Measurements from ENCODE around the gene FOXN3.
A peak's percentile ranks its signal among the peaks of the same experiment; 100 is the strongest.
"Not testable (repeated sequence)": the region's sequence is repeated elsewhere in the genome, so short reads cannot be mapped to it uniquely, and the experiment has no call there.

FOXN3 gene

DNA sequence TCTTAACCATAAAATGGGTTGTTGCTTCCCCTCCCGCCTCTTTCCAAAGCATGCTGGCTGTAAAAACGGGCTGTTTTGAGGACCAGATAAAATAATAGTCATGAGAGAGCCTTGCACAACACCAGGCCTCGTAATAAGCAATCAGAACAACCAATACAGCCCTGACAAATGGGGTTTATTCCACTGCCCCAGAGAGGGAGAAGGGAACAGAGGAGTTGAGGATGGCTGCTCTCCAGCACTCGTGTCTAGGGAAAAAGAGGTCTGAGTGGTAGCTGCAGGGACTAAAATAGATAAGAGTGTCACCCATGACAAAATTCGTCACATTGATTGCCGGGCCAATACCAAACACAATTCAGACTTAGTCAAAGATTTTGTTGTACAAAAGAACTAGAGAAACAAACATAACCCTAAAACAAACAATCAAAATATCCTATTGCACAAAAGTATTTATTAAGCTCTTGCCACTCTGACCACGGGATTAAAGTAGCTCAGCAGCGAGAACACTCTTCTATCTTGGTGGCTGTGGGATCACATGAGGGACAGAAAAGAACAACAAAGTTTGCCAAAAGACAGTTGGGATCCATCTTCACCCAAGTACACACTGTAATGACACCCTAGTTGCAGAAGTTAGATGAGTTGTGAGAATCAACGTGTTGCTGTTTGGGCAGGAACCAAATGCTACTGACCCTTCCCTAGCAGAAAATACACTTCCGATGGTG, 188.0 kb downstream of the FOXN3 start:
- no peak for DNase-seq (ENCODE audit: low read depth)

DNA sequence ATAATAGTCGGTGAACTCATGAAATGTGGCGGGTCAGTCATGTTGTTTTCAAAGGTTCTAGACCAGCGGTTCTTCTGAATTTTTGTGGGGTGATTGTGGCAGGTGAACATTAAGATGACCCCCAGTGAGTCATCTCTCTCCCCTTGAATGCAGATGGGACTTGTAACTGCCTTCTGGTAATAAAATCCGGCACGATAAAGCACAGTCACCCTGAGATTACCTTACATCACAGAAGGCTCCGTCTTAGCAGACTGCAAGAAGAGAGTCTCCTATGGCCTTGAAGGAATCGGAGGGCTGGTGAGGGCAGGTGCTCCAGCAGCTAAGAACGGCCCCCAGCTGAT, 189.6 kb downstream of the FOXN3 start:
- no peak for DNase-seq (ENCODE audit: low read depth)

GRCh38 chr14:89226801-89227495, 190.1 kb downstream of the FOXN3 start:
- DNase-seq (ENCODE audit: low read depth) = no peak

GRCh38 chr14:89225607-89226006, 191.4 kb downstream of the FOXN3 start:
- no peak for DNase-seq (ENCODE audit: low read depth)

GRCh38 chr14:89221109-89221810, 195.8 kb downstream of the FOXN3 start:
- peak; percentile 71 for DNase-seq (ENCODE audit: low read depth)

GRCh38 chr14:89219051-89219450, 198.0 kb downstream of the FOXN3 start:
- no peak for DNase-seq (ENCODE audit: low read depth)

DNA sequence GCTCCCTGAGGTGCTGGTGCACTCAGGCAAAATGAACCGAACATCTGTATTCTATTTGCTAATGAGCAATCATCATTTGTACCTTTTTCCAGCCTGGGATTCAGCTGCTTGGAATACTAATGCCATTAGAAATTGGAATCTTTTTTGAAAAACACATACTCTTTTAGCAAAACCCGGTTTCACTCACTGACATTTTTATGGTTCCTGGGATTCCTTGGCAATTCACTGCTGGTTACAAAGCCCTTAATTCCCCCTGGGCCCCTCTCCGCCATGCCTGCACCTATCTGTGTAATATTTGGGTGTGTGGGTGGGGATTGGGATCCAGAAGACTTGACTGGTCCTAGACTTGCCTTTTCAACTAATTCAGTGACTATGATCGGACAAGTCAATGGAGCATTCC, 199.1 kb downstream of the FOXN3 start:
- DNase-seq (ENCODE audit: low read depth) = no peak

GRCh38 chr14:89215531-89215930, 201.5 kb downstream of the FOXN3 start:
- no peak for DNase-seq (ENCODE audit: low read depth)

- DNase-seq (ENCODE audit: low read depth) = no peak
Measured at GRCh38 chr14:89215114-89215513, 201.9 kb downstream of the FOXN3 start.

- DNase-seq (ENCODE audit: low read depth) = no peak
Measured at GRCh38 chr14:89214221-89214965, 202.6 kb downstream of the FOXN3 start.

- no peak for DNase-seq (ENCODE audit: low read depth)
Measured at GRCh38 chr14:89212386-89213235, 204.4 kb downstream of the FOXN3 start.

DNA sequence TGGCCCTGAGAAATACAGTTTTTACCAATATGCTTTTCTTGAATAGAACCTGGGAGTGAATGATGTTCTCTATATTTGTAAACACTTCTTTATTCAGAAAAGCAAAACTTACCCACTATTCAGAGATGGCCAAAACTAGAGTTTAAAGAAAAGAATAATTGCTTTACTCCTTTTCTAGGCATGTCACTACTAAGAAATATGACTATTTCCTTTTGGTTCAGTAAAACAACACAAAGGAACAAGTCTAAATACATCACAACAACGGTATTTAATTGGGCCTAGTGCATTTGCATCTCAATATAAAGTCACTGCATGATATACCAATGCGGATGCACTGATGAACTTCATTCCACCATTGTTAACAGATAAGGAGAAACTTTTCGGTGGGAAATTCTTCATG, 207.5 kb downstream of the FOXN3 start:
- no peak for DNase-seq (ENCODE audit: low read depth)

- DNase-seq (ENCODE audit: low read depth) = no peak
Measured at GRCh38 chr14:89207925-89208328, 209.1 kb downstream of the FOXN3 start.

DNA sequence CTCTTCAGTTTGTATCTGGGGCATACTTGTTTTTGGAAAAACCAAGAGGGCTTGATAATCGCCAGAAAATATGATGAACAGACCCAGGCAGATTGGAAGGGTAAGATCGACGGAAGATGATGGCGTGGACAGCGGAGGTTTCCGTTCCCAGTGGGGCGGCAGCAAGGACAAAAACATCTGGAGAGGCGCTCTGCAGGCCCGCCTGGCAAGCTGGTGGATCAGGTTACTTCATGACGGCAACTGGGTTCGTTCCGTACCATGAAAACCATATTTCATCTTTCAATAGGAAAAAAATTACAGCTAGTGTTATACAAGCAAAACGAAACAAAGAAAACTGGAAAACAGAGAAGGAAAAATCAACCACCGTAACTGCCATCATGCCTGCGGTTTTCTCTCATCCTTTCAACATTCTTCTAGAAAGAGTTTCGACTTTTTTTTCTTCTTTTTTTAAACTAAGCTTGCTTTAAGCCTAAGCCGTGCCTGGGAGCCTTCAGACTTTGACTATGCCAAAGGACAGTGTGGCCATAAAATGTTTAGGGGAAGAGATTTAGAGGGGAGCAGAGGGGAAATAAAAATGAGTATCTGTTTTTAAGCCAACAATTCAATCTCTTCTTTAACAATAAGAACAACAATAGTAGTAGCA, 210.5 kb downstream of the FOXN3 start:
- DNase-seq (ENCODE audit: low read depth) = peak; percentile 52

GRCh38 chr14:89205137-89205740, 211.8 kb downstream of the FOXN3 start:
- no peak for DNase-seq (ENCODE audit: low read depth)

GRCh38 chr14:89202413-89203190, 214.4 kb downstream of the FOXN3 start:
- no peak for DNase-seq (ENCODE audit: low read depth)

- DNase-seq (ENCODE audit: low read depth) = no peak
Measured at GRCh38 chr14:89201645-89202044, 215.4 kb downstream of the FOXN3 start.

GRCh38 chr14:89199357-89199756, 217.7 kb downstream of the FOXN3 start:
- DNase-seq (ENCODE audit: low read depth) = not testable (repeated sequence)

DNA sequence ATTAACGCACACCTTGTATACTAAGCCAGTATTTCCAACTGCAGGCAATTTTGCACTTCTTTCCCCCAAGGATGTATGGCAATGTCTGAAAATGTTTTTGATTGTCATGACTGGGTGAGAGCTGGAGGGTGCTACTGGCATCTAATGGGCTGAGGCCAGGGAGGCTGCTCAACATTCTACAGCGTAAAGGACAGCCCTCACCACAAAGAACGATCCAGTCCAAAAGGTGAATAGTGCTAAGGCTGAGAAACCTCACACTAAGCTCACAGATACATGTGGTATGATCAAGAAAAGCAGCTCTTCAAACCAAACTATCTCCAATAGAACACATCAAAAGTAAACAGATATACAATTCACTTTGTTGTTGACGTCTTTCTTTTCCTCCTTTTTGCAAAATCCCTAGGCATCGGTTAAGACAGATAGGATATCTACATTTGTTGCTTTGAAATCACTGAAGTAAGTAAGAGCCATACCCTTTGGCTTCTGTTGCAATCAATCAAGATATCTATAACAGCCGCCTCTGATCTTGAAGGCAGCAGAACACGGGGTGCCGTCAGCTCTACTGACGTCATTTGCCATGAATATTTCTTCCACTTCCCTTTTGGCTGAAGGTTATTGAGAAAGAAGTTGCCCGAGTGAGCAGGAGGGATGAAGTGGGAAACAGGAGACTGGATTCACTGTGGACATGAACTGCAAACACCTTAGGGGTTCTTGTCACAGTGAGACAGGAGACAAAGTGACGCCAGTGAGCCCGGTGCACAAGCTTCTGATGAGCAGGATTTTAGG, 218.3 kb downstream of the FOXN3 start:
- no peak for DNase-seq (ENCODE audit: low read depth)
